Stimulated activated naive CD8-positive, alpha-beta T cell treated with anti-CD3 and anti-CD28 coated beads, Interleukin-15, Interleukin-2, amounts not matched to agents 100 U/mL and 50 U/mL, for 24 hours (primary cell): ENCODE measurements around the gene MEX3A.
"Not testable (repeated sequence)": the region's sequence is repeated elsewhere in the genome, so short reads cannot be mapped to it uniquely, and the experiment has no call there.

Source experiments
- ATAC-seq: fragments of 150-1000 bp; cut with Tn5 transposase; one replicate; pipeline ENCODE4 v1.10.0; 2021
- DNase-seq: peaks from one replicate; pipeline ENCODE4 v3.0.0; 2021

The MEX3A gene

GRCh38 chr1:156118177-156118868 is 36.1 kb upstream of the MEX3A start:
- ATAC-seq = no peak
- DNase-seq = no peak

- ATAC-seq = no peak
These were observed 35.3 kb upstream of the MEX3A start for GRCh38 chr1:156117414-156118176.

GRCh38 chr1:156116731-156117130 is 34.5 kb upstream of the MEX3A start:
- not testable (repeated sequence) for ATAC-seq, DNase-seq

More at GRCh38 chr1:156117414-156118176, 35.3 kb upstream of the MEX3A start:
- no peak for DNase-seq

- DNase-seq = no peak
These were observed 33.5 kb upstream of the MEX3A start for GRCh38 chr1:156115514-156116374.

GRCh38 chr1:156114919-156115513 is 32.8 kb upstream of the MEX3A start:
- ATAC-seq (no peak), DNase-seq (peak; percentile 34)

More at GRCh38 chr1:156115514-156116374, 33.5 kb upstream of the MEX3A start:
- ATAC-seq = no peak

- ATAC-seq = peak; percentile 88
- DNase-seq = peak; percentile 84
These were observed 32.0 kb upstream of the MEX3A start, which contains the start of gene LMNA for GRCh38 chr1:156114101-156114918. LMNA (plus strand) TSS chr1:156114711; CDS start chr1:156114919, 208 bp downstream.

GRCh38 chr1:156113282-156113950 is 31.2 kb upstream of the MEX3A start:
- DNase-seq (no peak), ATAC-seq (no peak)

GRCh38 chr1:156112276-156113137 is 30.2 kb upstream of the MEX3A start:
- no peak for DNase-seq
- no peak for ATAC-seq

GRCh38 chr1:156111355-156111962 is 29.2 kb upstream of the MEX3A start:
- ATAC-seq = no peak
- no peak for DNase-seq

- no peak for DNase-seq
- ATAC-seq = no peak
These were observed 28.0 kb upstream of the MEX3A start for GRCh38 chr1:156110252-156110651.

- DNase-seq (no peak), ATAC-seq (no peak)
These were observed 26.5 kb upstream of the MEX3A start for GRCh38 chr1:156108664-156109241.

- no peak for DNase-seq
- ATAC-seq = no peak
These were observed 25.8 kb upstream of the MEX3A start for GRCh38 chr1:156108057-156108456.

- ATAC-seq (peak; percentile 11), DNase-seq (no peak)
These were observed 24.6 kb upstream of the MEX3A start for GRCh38 chr1:156106624-156107488.

GRCh38 chr1:156104861-156105832 is 22.9 kb upstream of the MEX3A start:
- DNase-seq (no peak), ATAC-seq (no peak)

GRCh38 chr1:156104065-156104810 is 22.0 kb upstream of the MEX3A start:
- ATAC-seq = peak; percentile 37
- peak; percentile 70 for DNase-seq

GRCh38 chr1:156103521-156103947 is 21.3 kb upstream of the MEX3A start:
- ATAC-seq (peak; percentile 14), DNase-seq (peak; percentile 72)
